ENCODE measurements around the gene PMEPA1.
A peak's percentile ranks its signal among the peaks of the same experiment; 100 is the strongest.

The PMEPA1 gene

DNA sequence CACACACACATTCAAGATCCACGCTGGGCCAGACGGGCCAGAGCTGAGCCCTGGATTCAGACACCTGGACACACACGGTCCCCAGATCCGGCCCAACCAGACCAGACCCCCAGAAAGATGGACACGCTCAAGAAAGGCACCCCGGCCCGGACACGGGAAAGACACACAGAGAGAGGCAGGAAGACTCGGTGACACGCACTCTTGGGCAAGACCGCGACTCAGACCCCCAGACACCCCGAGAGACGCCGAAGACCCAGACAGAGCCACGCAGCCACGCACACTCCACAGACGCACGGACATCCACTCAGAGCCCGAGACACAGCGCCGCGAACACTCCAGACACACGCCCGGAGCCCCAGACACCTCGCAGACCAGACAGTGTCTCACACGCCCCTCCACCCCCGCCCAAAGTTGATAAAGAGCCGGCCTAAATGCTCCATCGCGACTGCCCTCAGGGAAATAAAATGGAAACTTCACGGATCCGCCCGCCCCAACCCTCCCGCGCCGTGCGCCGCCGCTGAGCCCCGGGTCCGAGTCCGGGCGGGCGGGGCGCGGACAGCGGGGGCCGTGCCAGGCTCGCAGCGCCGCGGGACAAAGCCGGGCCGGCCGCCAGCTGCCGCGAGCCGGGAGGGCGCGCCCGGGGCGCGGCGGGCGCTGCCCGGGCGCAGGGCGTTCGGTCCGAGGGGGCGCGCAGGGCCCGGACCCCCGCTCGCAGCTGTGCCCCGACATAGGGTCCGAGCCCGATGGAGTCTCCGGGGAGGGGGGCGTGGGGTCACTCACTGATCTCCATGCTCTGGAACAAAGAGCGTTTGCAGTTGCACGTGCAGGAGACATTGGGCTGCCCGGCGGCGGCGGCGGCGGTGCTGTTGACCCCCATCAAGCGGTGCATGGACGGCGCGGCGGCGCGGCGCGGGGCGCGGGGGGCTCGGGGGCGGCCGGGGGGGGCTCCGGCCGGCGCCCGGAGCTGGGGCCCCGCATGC is 831 bp downstream of the PMEPA1 start:
- DNase-seq = peak; percentile 65

DNA sequence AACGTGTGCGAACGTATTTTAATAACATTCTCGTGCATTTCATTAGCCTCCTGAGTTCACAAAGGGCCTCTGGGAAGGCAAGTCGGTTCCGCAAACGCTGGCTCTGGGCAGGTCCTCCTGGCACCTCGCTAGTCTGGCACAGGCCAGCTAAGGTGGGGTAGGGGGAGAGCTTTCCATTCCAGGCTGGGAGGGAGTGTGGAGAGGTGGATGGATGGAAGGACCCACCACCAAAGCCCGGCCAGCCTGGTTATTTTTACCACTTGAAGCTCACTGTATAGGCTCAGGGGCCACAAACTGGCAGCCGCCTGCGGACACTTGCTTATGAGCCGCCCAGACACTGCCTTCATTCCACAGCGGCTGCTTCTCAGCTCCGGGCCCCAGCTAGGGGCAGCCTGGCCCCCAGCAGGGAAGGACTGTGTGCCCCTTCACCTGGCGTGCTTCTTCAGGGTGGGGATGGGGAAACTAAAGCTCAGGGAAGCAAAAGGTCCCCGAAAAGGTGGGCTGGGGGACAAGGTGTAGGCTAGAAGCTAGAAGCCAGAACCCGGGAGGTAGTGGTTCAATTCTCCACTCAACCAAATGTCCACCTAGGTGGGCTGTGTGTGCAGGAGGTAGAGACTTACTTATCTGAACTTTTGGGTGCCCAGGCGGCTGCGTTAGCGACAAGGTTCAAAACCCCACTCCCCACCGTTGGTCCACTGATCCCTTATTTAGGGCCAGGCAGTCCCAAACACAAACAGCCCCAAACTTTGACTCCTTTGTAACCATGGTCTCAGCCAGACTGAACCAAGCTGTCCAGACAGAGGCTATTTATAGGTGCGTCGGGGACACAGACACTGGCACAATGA is 1.7 kb downstream of the PMEPA1 start:
- DNase-seq = peak; percentile 75

DNA sequence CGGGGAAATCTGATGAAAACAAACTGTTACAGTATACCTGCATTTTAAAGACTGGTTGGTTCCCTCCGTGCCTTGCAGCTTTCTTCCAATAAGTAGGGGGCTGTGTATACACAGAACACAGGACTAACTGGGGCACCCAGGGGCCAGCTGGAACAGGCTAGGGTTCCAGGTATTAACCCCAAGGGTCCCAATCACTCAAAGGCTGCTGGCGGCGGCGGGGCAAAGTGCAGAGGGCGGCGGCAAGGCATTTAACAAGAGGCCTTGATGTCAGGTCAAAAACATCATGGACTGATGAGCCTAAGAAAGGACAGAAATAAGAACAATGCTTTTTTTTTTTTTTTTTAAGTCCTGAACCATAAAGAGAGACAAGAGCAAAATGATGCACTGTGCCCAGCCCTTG is 2.5 kb downstream of the PMEPA1 start:
- DNase-seq = no peak

DNA sequence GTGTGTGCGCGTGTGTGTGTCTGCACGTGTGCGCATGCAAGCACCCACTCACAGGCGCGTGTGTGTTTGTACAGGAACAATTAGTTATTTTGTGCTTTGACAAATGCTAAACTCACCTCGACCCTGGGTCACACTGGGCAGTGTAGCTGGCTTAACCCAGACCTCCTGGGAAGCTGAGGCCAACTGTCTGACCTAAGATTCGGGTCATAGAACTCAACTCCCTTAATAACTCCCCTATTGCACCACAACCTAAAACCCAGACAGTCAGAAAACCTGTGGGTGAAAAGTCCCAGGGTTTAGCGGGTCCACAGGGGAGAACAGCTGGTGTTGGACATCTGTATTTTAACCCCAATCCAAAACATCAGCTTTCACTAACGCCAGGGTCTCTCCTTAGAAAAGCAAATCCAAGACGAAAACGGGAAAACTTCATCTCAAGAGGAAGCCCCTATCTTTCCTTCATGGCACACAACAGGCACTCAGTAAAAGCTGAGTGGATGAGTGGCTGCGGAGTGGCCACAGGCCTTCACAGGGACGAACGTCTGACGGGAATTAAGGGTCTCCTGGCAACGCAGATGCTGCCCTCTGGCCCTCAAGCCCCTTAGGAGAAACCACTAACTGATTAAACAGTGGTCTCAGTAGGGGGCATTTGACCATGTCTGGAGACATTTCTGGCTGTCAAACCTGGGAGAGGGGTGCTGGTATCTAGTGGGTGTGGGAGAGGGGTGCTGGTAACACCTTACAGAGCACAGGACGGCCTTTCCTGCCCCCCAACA is 4.5 kb downstream of the PMEPA1 start:
- peak; percentile 68 for DNase-seq

DNA sequence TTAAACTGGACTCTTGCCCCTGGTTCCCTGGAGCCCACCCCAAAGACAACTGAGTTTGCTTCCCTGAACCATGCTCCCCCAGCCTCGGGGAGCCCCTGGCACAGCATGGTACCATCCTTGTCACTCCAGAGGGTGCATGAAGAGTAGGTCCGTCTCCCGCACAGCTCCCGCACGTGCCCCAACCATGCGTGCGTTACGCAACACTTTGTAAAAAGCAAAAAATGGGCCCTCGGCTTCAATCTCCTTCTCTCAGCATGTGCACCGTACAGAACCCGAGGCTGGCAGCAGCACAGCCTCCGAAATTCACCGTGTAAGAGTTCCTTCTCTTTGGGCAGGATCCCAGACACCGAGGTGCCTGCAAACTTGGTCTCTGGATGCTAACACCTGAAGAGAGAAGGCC is 5.6 kb downstream of the PMEPA1 start:
- DNase-seq = no peak

DNA sequence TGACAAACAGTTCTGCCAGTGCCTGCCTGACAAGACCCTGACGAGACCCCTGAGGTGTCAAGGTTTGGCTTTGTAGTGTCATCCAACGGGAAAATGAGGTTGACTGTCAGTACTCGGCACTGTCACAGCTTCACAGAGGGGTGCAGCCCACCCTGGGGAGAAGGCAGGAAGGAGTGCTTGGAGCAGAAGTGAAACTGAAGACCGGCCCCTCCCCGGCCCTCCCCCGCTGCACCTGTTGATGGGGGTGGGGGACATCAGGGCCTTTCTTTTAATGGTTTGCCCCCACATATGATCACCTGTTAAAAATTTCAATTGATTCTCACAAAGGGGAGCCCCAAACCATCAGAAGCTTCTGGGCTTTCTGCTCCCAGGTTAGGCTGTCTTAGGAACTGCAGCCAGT is 6.8 kb downstream of the PMEPA1 start:
- no peak for DNase-seq

DNA sequence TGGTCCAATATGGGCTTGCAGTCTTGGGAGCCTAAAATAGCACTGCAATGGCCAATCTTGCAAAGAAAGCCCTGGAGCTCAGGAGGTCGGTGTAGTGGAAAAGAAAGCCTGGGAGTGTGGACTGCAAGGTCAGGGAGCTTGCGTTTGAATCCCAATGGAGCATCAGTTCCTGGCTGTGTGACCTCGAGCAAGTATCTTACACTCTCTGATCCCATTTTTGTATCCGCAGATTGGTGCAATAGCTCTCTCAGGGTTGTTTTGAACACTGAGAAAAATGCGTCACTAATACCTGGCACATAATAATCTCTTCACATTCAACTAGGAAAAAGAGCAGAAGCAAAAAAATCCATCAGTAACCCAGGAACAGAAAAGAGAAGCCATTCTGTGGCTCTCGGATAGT is 7.3 kb downstream of the PMEPA1 start:
- DNase-seq = no peak

DNA sequence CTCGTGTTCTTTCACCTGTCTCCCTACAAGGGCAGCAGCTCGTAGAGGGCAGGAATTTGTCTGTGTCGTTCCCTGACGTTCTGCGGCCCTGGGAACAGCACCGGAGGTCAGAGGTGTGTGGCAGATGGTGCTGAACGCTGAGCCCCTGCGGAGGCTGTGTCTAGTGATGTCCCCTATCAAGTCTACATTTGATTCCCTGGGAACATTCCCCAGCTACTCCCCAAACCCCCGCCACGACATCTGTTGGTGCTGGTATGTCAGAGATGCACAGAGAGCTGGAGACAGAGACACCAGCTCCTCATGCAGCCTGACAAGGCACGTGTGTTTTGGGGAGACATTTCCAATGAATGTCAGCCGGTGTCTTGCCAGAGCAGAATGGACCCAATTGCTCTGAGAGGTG is 7.7 kb downstream of the PMEPA1 start:
- no peak for DNase-seq

DNA sequence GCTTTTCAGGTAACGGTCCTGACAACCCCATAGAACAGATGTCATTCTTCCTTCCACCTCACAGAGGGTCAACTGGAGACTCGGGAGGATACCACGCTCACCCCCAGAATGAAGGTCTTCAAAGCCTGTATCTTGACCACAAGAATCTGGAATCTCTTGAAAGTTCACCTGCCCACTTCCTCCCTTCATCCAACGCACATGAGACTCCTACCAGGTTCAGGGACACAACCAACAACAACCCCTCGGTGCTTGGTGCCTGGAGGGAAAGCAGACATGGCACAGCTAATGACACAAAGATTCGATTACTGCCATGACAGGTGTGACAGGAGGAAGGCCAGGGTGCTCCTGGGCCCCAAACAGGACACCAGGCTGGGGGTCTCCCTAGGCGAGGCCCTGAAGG is 8.2 kb downstream of the PMEPA1 start:
- DNase-seq = no peak

DNA sequence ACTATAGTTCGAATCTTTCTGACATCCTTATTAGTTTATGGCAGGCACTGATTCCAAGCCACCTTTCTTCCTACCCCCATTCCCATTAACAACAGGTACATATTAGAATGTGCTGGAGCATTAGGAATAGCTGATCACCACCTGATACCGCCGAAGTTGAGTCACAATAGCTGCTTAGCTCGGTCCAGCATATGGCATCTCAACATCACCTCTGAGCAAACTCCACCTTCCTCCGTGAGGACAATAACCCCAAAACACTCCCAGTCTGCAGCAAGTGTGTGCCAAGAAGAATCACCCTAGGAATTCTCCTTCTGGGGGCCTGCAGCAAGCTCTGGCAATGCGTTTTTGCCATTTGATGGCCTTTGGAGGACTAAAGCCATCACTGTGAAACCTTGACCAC is 8.7 kb downstream of the PMEPA1 start:
- no peak for DNase-seq

DNA sequence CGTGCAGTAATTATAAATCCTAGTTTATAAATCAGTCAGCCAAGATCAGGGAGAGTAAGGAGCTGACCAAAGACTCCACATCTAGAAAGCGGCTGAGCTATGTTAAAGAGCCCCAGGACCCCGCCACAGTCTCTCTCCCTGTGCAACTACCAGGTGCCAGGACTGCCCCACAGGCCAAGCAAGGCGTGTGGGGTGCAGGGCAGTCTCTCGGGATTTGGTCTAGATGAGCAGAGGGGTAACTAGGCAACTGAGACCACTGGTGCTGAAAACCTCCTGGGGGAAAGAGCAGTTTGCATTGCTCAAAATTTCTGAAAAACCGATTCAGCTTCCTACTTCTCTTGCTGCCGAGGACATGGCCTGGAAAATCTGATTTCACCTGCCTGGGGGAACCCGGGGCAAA is 10.4 kb downstream of the PMEPA1 start:
- no peak for DNase-seq

DNA sequence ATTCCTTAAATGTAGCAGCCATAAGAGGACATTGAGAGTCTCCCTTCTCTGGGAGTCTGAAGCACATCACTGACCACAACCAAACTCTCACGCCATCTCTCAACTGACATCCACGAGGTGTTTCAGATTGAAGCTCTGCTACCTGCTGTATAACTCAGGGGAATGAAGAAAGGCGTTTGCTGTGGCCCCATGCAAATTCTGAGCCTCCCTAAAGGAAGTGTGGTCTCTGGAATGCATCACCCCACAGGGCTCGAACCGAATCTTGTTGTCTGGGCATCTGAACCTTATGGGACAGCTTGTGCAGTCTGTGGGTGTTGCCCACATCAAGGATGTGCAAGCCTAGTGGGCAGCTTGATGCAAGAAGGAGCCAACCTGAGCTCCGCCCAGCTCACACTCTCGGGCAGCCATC is 10.9 kb downstream of the PMEPA1 start:
- no peak for DNase-seq

DNA sequence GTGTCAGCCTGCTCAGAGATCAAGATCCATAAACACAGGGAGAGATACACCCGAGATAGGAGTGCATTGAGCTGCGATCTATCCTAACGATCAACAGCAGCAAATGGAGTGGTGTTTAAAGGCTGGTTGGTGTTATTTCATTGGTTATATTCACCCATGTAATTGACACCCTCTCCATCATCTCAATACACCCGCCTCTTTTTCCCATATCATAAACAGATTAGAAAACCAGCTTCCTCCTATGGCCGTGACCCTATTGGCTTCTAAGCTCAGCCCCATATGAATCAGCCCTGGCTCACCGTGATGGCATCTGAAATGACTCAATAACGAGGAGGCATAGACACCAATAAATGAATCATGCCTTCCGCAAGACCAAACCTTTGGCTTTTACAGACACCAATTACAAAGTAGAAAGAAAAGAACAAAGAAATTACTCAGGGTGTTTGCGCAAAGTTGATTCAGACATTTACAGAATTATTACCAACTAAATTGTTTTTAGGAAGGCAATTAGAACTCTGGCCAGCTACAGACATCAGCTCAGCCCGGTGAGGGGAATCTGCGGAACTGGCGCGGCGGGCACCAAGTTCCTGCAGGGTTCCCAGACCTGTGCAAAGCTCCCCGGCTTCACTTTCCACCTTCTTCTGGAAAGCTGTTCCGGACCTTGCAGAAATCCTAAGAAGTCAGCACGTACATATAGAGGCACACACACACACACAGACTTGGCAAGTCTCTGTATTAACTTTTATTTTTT is 11.5 kb downstream of the PMEPA1 start:
- no peak for DNase-seq

DNA sequence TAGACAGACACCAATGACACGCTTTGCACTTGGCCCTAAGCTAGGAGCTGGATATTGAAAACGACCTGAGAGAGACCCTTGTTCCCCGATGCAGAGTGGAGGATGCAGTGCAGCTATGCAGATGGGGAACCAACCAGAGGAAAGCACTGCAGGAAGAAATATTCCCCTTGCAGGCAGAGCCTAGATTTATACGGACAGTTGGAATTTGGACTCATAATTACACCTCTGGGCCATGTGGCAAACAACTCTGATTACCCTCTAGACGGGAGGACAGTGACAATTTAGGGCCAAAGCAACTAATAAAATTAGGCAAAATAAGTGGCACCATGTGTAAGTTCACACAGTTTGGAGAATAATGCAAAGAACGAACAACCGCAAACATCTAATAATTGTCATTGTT is 12.3 kb downstream of the PMEPA1 start:
- DNase-seq = no peak

DNA sequence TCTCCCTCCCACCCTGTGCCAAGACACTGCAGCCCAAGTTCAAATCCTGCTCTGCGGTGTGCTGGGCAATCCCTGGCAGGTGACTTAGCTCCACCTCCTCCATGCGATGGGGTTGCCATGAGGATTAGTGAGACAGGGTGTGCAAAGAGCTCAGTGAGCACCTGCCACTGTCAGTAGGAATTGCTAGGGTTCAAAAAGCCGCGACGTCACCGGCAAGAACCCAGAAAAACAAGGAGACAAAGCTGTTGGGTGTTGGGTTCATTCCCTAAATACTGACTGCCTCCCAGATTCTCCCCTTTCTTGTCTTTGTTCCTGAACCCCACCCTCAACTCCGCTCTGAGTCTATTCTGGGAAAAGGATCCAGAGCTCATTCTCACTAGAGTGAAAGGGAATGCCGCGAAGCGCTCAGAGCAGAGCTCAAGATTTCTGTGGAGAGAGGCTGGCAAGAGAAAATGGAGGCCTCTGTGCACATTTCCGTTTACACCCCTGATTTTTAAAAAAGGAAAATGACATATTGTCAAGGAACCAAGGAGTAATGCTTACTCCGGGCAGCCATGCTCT is 13.3 kb downstream of the PMEPA1 start:
- no peak for DNase-seq

DNA sequence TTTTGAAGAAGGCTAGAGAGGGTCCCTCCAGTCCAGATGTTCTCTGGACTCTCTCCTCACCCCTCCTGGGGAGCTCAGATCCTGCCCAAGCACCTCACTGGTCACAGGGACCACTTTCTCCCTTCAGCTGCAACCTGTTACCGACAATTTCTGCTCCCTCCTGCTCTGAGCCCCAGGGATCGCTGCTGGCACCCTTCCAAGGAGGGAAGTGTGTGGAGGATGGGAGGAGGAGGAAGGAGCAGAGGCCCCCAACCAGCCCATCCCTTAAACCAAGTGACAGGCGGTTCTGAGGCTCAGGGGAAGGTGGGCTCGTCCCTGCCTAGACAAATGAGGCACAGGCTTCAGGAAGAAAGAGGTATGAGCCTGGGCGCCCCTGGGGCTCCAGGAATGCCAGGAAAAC is 13.9 kb downstream of the PMEPA1 start:
- DNase-seq = no peak

DNA sequence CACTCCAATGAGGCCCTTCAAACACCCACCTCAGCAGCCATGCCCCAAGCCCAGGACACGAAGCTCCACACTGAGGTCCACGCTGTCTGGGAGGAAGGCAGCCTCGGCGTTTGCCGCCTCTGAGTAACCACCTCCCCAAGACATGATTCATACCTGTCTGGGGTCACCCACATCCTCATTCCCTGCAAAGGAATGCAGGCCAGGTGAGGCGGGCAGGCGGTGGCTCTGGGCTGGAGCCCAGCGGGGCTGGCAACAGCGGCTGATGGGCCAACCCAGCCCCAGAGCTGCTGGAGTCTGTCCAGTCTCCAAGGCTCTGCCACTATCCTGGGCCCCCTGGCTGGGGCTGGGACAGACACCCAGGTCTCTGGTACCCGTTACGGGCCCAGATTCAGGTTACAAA is 14.8 kb downstream of the PMEPA1 start:
- DNase-seq = no peak

DNA sequence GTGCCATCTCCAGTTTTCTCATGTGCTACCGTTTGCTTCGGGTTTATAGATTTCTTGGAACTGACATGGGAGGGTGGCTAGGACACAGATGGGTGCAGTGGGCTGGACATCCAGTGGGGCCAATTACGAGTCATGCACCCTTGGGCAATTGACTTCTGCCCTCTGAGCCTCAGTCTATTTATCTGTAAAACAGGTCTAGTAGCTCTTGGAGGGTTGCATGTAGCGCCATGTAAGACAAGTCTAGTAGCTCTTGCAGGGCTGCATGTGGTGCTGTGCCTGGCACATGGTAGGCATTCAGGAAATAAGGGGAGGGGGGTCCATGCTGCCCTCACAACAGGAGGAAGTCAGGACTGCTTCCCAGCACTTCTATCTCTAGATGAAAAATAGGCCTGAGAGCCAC is 15.3 kb downstream of the PMEPA1 start:
- DNase-seq = no peak

DNA sequence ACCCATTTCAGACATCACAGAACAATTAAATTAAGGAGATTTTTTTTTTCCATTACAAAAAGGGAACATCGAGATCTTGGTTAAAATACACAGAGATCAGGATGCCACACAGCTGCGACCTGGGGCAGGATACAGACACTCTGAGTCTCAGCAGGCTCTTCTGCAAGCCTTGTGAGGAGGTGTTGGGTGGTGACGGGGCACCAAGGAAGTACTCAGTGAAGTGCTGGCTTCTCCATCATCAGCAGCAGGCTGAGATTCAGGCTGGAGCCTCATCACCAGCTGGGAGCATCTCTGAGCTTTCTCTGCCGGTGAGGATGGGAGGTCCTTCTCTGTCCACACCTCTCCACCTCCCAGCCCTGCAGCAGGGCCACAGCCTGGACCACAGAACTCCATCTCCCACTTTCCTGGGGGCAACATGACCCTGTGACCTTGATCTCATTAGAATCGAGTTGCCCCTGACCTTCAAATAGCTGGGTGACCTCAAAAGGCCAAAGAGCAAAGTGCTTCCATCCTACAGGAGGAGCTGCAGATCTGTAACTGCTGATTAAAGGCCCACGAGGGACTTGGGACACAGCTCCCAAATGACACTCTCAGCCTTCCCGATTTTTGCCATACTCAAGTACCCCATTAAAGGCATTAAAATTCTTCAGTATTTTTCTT is 16.0 kb downstream of the PMEPA1 start:
- DNase-seq = no peak

DNA sequence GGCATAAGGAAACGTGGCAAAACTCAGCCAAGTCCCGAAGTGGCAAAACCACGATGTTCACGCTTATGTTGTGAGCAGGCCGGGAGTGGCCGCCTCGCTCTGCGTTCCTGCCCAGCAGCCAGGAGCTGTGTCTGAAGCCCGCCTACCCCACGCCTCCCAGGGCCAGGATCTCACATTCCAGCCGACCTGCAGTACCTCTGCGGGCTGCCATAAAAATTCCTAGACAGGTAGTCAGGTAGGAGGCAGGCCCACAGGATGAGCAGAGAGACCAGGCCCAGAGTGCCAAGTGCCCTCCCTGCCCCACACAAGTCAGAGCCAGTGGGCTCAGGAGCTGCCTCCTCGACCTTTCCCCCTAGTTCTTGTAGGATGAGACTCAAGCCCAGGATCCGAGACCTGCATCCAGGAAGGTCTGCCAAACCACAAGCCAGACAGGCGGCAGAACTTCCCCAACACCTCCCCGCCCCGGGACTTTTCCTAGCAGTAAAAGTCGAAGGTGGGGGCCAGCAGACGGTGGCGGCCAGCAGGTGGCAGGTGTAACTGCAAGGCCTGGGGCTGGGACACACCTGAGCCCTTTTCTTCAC is 16.7 kb downstream of the PMEPA1 start:
- no peak for DNase-seq

DNA sequence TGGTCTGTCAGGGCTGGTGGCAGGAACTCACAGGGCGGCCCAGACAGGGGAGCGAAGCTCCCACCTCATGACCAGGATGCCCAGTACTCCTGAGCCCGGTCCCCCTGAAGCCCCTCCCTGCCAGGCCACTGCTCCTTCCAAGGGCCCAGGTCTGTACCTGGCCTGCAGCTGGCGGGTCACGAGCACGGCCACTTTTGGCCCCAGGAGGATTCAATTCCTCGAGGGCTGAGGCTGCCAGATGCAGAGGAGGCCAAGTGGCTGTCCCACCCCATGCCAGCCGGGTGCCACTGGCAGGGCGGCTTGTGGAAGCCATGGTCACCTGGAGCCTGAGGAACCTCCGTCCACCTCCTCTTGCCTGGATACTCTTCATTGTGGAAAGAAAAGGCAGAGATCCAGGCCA is 17.4 kb downstream of the PMEPA1 start:
- no peak for DNase-seq

Measured in retina (tissue), 1 donor.